ENCODE measurements around the gene CDX4. TPM values are rescaled to one million over a fixed set of nuclear protein-coding genes. Genes with fewer than 3 reads are reported as not detected.
"Not testable (repeated sequence)": the region's sequence is repeated elsewhere in the genome, so short reads cannot be mapped to it uniquely, and the experiment has no call there.

Gene CDX4, protein sequence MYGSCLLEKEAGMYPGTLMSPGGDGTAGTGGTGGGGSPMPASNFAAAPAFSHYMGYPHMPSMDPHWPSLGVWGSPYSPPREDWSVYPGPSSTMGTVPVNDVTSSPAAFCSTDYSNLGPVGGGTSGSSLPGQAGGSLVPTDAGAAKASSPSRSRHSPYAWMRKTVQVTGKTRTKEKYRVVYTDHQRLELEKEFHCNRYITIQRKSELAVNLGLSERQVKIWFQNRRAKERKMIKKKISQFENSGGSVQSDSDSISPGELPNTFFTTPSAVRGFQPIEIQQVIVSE
- total RNA-seq (2014; rRNA removed; shearing (Covaris generic)) = not detected in 2 replicates

DNA sequence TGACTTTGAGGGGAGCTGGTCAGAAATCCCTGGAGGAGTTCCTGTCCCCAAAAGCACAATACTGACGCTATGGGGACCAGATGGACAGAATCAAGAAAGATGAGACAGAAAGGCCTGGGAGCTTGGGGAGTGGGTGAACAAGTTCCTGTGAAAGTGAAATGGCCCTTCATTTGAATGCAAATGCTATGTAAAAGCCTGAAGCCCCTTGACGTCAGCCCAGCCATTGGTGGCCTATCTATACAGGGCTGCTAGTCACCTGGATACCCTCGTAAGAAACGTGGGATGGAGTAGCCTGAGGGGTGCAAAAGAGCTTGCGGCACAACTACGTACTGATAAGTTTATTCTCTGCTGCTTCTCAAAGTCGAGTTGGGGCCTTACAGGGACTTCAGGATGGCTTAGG lies at the start of gene CDX4:
CDX4 (plus strand) TSS at position 223 of the 400 bp plus-strand sequence. CDS start 201 bp downstream, outside the sequence.
- no peak for DNase-seq
- no peaks in the 10 kb centered on the region for H3K27me3 ChIP-seq
- no peak within 1 kb of the TSS for H3K4me3 ChIP-seq
- H3K4me1 ChIP-seq = no peaks in the 10 kb centered on the region
- H3K36me3 ChIP-seq = no peaks in the 10 kb centered on the region
- H3K9me3 ChIP-seq (replicated peaks) = no peaks in the 10 kb centered on the region
- no peak within 1 kb of the TSS for H3K27ac ChIP-seq

DNA sequence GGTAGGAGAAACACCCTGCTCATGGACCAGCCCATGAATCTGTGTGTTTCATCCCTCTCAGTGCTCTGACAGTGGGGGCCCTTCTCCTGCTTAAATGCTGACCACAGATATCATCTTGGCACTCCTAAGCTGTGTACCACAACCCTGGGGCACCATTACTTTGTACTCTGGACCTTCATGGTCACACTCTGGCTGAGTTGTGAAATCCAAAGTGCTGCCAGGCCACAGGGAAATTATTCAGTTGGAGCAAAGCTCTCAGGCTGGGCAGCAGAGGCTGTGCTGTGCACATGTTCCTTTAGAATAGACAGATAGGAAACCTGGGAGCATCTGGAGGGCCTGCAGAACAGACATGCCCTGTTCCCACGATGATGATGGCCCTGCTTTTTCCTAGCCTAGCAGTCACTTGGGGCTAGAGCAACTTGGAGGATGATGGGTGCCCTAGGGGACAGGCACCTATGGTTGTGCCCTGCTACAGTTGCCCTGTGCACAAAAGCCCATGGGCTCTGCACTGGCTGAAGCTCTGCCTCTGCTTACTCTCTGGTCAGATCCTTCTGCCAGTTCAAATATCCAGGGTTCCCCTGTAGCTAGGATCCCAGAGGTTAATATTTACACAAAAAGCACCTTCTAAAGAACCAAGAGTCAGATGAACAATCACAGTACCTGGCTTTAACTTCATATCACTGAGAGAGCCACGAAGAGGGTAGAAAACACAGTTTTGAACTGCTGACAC lies 48.5 kb upstream of the CDX4 start:
- Histone ChIP-seq H3K9me3 (replicated peaks) (no peaks in the 10 kb centered on the region), H3K4me1 (no peaks in the 10 kb centered on the region), H3K36me3 (no peaks in the 10 kb centered on the region), H3K4me3 (no peak overlapping the region), H3K27ac (no peak overlapping the region), H3K27me3 (no peaks in the 10 kb centered on the region)
- no peak for DNase-seq

DNA sequence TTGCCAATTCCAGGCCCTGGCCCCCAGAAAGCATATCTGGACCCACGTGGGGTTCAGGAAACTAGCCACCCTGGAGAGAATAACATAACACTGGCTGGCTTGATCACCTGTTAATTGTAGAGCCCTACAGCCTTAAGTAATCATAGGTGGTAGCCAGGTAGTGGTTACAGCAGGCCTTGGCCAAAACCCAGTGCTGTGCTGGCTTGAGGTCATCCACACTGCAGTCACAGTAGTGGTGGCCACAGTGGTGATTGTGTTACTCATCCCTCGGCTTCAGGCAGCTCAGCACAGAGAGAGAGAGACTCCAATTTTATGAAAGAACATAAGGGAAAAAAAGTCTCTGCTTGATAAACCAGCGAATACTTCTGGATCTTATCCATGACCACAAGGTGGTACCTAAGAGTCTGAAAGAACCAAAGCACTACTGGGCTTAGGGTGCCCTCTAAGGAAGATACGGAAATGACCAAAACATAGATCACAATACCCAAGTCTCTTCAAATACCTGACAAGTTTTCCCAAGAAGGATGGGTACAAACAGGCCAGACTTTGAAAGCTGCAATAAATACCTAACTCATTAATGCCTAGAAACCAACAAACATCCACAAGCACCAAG lies 46.6 kb upstream of the CDX4 start:
- Histone ChIP-seq H3K27me3 (no peaks in the 10 kb centered on the region), H3K27ac (no peak overlapping the region), H3K4me3 (no peak overlapping the region), H3K4me1 (no peaks in the 10 kb centered on the region), H3K36me3 (no peaks in the 10 kb centered on the region), H3K9me3 (replicated peaks) (no peaks in the 10 kb centered on the region)
- DNase-seq = no peak

DNA sequence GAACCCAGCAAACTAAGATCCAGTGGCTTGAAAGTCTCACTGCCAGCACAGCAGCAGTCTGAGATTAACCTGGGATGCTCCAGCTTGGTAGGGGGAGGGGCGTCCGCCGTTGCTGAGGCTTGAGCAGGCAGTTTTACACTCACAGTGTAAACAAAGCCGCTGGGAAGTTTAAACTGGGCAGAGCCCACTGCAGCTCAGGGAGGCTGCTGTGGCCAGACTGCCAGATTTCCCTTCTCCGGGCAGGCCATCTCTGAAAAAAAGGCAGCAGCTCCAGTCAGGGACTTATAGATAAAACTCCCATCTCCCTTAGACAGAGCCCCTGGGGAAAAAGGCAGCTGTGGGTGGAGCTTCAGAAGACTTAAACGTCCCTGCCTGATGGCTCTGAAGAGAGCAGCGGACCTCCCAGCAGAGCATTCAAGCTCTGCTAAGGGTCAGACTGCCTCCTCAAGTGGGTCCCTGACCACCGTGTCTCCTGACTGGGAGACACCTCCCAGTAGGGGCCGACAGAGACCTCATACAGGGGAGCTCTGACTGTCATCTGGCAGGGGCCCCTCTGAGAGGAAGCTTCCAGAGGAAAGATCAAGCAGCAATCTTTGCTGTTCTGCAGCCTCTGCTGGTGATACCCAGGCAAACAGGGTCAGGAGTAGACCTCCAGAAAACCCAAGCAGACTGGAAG lies 45.1 kb upstream of the CDX4 start:
- no peak overlapping the region for H3K4me3 ChIP-seq
- peak in 1 of 2 experiments; percentile 4 for DNase-seq
- H3K9me3 ChIP-seq (replicated peaks) = no peaks in the 10 kb centered on the region
- no peak overlapping the region for H3K27ac ChIP-seq
- H3K36me3 ChIP-seq = no peaks in the 10 kb centered on the region
- H3K27me3 ChIP-seq = no peaks in the 10 kb centered on the region
- no peaks in the 10 kb centered on the region for H3K4me1 ChIP-seq

DNA sequence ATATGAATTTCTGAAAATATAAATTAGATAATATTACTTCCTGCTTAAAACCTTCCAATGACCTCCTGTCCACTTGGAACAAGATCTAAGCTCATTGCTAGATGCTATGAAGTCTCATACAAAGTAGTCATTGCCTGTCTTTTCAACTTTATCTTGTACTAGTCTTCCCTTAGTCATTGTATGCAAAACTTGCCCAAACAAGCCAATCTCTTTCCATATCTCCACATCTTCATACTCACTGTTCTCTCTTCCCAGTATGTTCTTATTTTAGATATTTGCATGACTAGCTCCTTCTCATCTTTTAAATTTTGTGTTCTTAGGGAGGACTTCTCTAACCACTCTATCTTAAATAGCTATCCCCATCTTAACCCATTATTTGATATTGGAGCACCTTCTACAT lies 33.9 kb upstream of the CDX4 start:
- H3K36me3 ChIP-seq = no peaks in the 10 kb centered on the region
- H3K27ac ChIP-seq = no peak overlapping the region
- no peaks in the 10 kb centered on the region for H3K4me1 ChIP-seq
- no peak for DNase-seq
- H3K4me3 ChIP-seq = no peak overlapping the region
- H3K9me3 ChIP-seq (replicated peaks) = no peaks in the 10 kb centered on the region
- no peaks in the 10 kb centered on the region for H3K27me3 ChIP-seq

DNA sequence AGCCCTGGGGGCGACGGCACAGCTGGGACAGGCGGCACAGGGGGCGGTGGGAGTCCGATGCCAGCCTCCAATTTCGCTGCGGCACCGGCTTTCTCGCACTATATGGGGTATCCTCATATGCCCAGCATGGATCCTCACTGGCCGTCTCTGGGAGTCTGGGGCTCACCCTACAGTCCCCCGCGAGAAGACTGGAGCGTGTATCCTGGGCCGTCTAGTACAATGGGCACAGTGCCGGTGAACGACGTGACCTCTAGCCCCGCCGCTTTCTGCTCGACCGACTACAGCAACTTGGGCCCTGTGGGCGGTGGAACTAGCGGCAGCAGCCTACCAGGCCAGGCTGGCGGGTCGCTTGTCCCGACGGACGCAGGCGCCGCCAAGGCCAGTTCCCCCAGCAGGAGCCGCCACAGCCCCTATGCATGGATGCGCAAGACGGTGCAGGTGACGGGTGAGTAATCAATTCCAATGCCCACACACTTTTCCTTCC lies 500 bp downstream of the CDX4 start:
- H3K36me3 ChIP-seq = no peaks in the 10 kb centered on the region
- no peaks in the 10 kb centered on the region for H3K4me1 ChIP-seq
- no peak overlapping the region for H3K27ac ChIP-seq
- no peaks in the 10 kb centered on the region for H3K9me3 ChIP-seq (replicated peaks)
- no peaks in the 10 kb centered on the region for H3K27me3 ChIP-seq
- DNase-seq = no peak
- no peak overlapping the region for H3K4me3 ChIP-seq

DNA sequence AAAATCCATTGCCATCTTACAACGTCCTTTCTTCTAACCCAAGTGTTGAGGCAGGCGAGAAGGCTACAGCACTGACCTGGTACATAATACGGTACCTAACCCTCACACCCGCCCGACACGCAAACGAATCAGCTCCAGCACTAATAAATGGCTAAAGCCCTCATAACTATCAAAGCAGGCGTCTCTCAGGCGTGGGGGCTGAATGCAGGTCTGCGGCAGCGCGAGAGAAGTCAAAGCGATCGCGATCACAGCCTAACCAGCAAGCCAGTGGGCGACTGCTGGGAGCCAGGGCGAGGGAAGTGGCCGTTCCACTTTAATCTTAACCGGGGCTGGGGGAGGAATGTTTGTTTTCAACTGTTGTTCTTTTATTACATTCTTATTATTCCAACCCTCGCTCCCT lies 1.5 kb downstream of the CDX4 start:
- Histone ChIP-seq H3K36me3 (no peaks in the 10 kb centered on the region), H3K9me3 (replicated peaks) (no peaks in the 10 kb centered on the region), H3K27me3 (no peaks in the 10 kb centered on the region), H3K4me3 (no peak overlapping the region), H3K27ac (no peak overlapping the region), H3K4me1 (no peaks in the 10 kb centered on the region)
- no peak for DNase-seq

DNA sequence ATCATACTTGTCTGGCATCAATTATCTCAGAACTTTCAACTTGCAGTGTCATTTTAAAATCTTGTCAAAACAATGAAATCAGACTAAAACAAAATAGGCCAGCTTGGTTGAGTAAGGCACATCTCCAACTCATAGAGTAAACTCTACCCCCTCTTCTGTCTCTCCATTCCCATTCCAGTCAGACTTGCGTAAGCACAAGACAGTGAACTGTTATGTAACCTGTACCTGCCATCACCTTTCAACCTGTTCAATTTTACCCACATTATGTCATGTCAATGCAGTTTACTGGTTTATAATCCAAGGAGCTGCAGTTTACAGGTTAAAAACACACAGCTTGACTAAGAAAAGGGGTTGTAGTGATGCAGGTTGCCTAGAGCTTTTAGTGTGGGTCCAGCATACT lies 8.3 kb downstream of the CDX4 start:
- H3K9me3 ChIP-seq (replicated peaks) = no peaks in the 10 kb centered on the region
- no peaks in the 10 kb centered on the region for H3K4me1 ChIP-seq
- H3K27me3 ChIP-seq = no peaks in the 10 kb centered on the region
- H3K36me3 ChIP-seq = no peaks in the 10 kb centered on the region
- no peak overlapping the region for H3K4me3 ChIP-seq
- no peak overlapping the region for H3K27ac ChIP-seq
- no peak for DNase-seq

DNA sequence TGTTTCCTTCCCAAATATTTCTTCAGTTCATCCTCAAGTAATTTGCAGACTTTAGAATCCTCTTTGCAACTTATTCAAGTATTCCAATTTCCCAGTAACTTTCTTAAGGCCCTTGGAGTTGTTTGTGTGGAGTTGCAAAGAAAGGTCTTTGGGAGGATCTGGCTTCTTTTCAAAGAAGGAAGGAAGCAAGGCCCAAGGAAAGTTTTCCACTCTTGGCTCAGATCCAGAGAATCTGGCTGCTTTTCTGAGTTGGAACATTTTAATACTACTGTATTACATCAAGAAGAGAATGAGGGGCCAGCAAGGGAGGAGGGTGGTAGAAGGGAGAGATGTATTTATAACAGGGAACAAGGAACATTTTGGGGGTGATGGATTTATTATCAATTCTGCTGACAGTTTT lies 10.5 kb downstream of the CDX4 start:
- Histone ChIP-seq H3K36me3 (no peaks in the 10 kb centered on the region), H3K27ac (no peak overlapping the region), H3K27me3 (no peaks in the 10 kb centered on the region), H3K4me1 (no peaks in the 10 kb centered on the region), H3K9me3 (replicated peaks) (no peaks in the 10 kb centered on the region), H3K4me3 (no peak overlapping the region)
- DNase-seq = no peak

DNA sequence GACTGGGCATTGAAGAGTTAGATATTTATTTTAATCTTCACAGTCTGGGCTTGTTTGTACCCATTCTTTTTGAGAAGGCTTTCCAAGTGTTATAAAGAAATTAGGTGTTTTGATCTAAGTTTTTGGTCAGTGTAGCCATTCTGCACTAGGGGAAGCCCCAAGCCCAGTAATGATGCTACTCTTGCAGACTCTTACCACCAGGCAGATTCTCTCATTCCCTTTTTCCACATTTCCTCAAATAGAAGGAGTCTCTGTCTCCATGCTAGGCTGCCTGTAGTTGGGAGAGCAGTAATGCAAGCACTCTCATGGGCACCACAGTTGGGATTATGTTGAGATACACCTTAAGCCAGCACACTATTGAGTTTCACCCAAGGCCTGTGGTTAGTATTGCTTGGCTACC lies 21.5 kb downstream of the CDX4 start:
- Histone ChIP-seq H3K4me1 (no peaks in the 10 kb centered on the region), H3K27me3 (no peaks in the 10 kb centered on the region), H3K27ac (no peak overlapping the region), H3K9me3 (replicated peaks) (no peaks in the 10 kb centered on the region), H3K36me3 (no peaks in the 10 kb centered on the region), H3K4me3 (no peak overlapping the region)
- no peak for DNase-seq

DNA sequence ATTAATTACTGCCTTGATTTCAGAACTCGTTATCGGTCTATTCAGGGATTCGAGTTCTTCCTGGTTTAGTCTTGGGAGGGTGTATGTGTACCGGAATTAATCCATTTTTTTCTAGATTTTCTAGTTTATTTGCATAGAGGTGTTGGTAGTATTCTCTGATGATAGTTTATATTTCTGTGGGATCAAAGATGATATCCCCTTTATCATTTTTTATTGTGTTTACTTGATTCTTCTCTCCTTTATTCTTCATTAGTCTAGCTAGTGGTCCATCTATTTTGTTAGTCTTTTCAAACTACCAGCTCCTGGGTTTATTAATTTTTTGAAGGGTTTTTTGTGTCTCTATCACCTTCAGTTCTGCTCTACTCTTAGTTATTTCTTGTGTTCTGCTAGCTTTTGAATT lies 32.1 kb downstream of the CDX4 start:
- H3K36me3 ChIP-seq = no peaks in the 10 kb centered on the region
- H3K27ac ChIP-seq = no peak overlapping the region
- no peaks in the 10 kb centered on the region for H3K4me1 ChIP-seq
- no peaks in the 10 kb centered on the region for H3K27me3 ChIP-seq
- H3K4me3 ChIP-seq = no peak overlapping the region
- H3K9me3 ChIP-seq (replicated peaks) = no peaks in the 10 kb centered on the region
- DNase-seq = no peak

DNA sequence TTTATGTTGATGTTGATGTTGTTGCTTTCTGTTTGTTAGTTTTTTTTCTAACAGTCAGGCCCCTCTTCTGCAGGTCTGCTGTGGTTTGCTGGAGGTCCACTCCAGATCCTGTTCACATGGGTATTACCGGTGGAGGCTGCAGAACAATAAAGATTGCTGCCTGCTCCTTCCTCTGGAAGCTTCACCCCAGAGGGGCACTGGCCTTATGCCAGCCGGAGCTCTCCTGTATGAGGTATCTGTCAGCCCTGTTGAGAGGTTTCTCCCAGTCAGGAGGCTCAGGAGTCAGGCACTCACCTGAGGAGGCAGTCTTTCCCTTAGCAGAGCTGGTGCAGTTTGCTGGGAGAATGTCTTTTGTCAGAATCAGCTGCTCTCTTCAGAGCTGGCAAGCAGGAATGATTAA lies 34.7 kb downstream of the CDX4 start:
- no peak for DNase-seq
- no peaks in the 10 kb centered on the region for H3K36me3 ChIP-seq
- H3K27ac ChIP-seq = no peak overlapping the region
- no peak overlapping the region for H3K4me3 ChIP-seq
- no peaks in the 10 kb centered on the region for H3K27me3 ChIP-seq
- H3K9me3 ChIP-seq (replicated peaks) = no peaks in the 10 kb centered on the region
- no peaks in the 10 kb centered on the region for H3K4me1 ChIP-seq

DNA sequence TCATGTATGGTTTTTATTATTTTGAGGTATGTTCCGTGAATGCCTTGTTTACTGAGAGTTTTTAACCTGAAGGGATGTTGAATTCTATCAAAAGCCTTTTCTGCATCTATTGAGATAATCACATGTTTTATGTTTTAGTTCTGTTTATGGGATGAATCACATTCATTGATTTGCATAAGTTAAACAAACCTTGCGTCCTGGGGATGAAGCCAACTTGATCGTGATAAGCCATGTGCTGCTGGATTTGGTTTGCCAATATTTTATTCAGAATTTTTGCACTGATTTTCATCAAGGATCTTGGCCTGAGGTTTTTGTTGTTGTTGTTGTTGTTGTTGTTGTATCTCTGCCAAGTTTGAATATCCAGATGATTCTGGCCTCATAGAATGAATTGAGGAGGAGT lies 43.8 kb downstream of the CDX4 start:
- Histone ChIP-seq H3K27ac (no peak overlapping the region), H3K4me1 (no peaks in the 10 kb centered on the region), H3K36me3 (no peaks in the 10 kb centered on the region), H3K27me3 (no peaks in the 10 kb centered on the region), H3K9me3 (replicated peaks) (no peaks in the 10 kb centered on the region), H3K4me3 (no peak overlapping the region)
- DNase-seq = no peak

DNA sequence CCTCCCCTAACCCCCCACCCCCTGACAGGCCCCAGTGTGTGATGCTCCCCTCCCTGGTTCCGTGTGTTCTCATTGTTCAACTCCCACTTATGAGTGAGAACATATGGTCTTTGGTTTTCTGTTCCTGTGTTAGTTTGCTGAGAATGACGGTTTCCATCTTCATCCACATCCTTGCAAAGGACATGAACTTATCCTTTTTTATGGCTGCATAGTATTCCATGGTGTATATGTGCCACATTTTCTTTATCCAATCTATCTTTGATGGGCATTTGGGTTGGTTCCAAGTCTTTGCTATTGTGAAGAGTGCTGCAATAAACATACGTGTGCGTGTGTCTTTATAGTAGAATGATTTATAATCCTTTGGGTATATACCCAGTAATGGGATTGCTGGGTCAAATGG lies 45.3 kb downstream of the CDX4 start:
- not testable (repeated sequence) for H3K4me1 ChIP-seq; H3K36me3 ChIP-seq; H3K27ac ChIP-seq; DNase-seq; H3K4me3 ChIP-seq; H3K9me3 ChIP-seq (replicated peaks); H3K27me3 ChIP-seq
